Measurements from ENCODE around the gene DCP1A.

DNA sequence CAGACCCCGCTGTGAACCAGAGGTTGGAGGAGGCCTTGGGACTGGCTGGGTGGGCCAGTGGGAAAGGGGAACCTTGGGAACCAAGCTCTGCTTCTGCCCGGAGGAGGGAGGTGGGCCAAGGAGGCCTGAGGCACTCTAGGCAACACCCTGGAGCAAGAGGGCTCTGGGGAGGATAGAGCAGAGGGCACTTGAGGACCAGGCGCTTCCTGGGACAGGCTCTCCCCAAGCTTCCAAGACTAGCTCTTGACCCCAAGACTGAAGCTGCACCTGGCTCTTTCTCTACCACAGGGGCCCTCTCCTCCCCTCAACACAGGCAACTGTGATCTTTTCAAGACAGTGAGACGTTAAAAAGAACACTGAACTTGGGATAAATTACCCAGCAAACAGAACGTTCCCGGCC lies 111.8 kb downstream of the DCP1A start:
- TF ChIP-seq CTCF (conservative IDR thresholded peaks at IDR 0.05): no peak
- TF ChIP-seq ZFX (IDR thresholded peaks at IDR 0.05): no peak
